ENCODE data around the gene AEN. TPM values are rescaled to one million over a fixed set of nuclear protein-coding genes. Genes with fewer than 3 reads are reported as not detected.

Gene AEN
- total and polyA plus RNA-seq, 2 donors (not counting 3 experiments of a cell fraction or from before 2014, with no cell fraction given): 34.2 to 35.6 TPM

DNA sequence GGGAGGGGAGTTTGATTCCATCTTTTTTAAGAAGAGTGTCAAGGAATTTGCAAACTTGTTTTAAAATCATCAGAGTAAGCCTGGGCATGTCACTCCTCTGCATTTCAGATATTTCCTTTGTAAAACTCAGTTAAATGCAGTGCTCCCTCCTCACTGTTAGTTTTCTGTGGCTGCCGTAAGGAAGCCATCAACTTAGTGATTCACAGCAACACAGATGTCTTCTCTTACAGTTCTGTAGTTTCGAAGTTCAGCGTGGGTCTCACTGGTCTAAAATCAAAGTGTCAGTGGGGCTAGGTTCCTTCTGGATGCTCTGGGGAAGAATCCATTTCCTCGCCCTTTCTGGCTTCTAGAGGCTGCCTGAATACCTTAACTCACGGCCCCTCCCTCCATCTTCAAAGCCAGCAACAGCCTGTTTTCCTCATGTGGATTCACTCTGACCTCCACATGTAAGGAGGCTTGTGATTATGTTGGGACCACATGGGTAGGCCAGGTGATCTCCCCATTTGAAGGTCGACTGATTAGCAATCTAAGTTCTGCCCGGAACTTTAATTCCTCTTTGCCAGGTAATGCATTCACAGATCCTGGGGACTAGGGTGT, 30.1 kb downstream of the AEN start:
- H3K9me3 ChIP-seq (replicated peaks; ENCODE audit: control insufficient read depth, insufficient read depth, low read length): no peaks in the 10 kb centered on the region
- no peak overlapping the region for H3K9ac ChIP-seq (replicated peaks; ENCODE audit: extremely low read depth, insufficient read depth, low read length)
- no peaks in the 10 kb centered on the region for H3K36me3 ChIP-seq (ENCODE audit: control insufficient read depth in 2 of 2, extremely low read depth in 1 of 2, insufficient read depth in 2 of 2, low read length in 2 of 2)
- intact Hi-C loops (cut with micrococcal nuclease) (no loop called here), dilution Hi-C loops (cut with MboI; ENCODE audit: extremely low pct_ligation_motif_present, low sequenced_read_pairs) (no loop called here)
- DNase-seq (ENCODE audit: low read depth, low spot score) (no peak), FAIRE-seq (no peak)
- peaks cover 35% of the 10 kb centered on the region for H3K4me1 ChIP-seq (ENCODE audit: control insufficient read depth, extremely low read depth, insufficient read depth, low read length)
- H3K9me1 ChIP-seq (replicated peaks; ENCODE audit: control insufficient read depth, extremely low read depth, insufficient read depth, low read length): no peaks in the 10 kb centered on the region
- ChIA-PET CTCF (no interaction called here), POLR2A (no interaction called here)
- H2AFZ ChIP-seq (ENCODE audit: low read depth, low read length): no peak overlapping the region
- BruUV-seq (replicated peaks): no TSS peak
- no peak overlapping the region for H3K27ac ChIP-seq (ENCODE audit: insufficient read depth, low read depth, low read length)
- no peak for TF ChIP-seq GATA2 (IDR thresholded peaks at IDR 0.05; ENCODE audit: insufficient read depth, insufficient read length, low read depth, low read length)
- TF ChIP-seq, protein P1, sequence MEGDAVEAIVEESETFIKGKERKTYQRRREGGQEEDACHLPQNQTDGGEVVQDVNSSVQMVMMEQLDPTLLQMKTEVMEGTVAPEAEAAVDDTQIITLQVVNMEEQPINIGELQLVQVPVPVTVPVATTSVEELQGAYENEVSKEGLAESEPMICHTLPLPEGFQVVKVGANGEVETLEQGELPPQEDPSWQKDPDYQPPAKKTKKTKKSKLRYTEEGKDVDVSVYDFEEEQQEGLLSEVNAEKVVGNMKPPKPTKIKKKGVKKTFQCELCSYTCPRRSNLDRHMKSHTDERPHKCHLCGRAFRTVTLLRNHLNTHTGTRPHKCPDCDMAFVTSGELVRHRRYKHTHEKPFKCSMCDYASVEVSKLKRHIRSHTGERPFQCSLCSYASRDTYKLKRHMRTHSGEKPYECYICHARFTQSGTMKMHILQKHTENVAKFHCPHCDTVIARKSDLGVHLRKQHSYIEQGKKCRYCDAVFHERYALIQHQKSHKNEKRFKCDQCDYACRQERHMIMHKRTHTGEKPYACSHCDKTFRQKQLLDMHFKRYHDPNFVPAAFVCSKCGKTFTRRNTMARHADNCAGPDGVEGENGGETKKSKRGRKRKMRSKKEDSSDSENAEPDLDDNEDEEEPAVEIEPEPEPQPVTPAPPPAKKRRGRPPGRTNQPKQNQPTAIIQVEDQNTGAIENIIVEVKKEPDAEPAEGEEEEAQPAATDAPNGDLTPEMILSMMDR (IDR thresholded peaks at IDR 0.05; ENCODE audit: extremely low read depth in 1 of 2, insufficient read depth in 1 of 2, low read depth in 1 of 2, low read length in 2 of 2): no peak
- TF ChIP-seq, protein P2, sequence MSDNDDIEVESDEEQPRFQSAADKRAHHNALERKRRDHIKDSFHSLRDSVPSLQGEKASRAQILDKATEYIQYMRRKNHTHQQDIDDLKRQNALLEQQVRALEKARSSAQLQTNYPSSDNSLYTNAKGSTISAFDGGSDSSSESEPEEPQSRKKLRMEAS (IDR thresholded peaks at IDR 0.05; ENCODE audit: insufficient read depth, insufficient read length): no peak
- no peak for TF ChIP-seq FOS (IDR thresholded peaks at IDR 0.05; ENCODE audit: borderline replicate concordance, insufficient read depth, low read length)
- TF ChIP-seq POLR2AphosphoS5 (IDR thresholded peaks at IDR 0.05; ENCODE audit: insufficient read depth, low read depth, low read length): no peak
- no peak for TF ChIP-seq EZH2 (IDR thresholded peaks at IDR 0.05; ENCODE audit: borderline replicate concordance, low read depth, low read length, severe bottlenecking)
- no peak for TF ChIP-seq JUN (IDR thresholded peaks at IDR 0.05; ENCODE audit: borderline replicate concordance, insufficient read depth, insufficient read length, low read depth)
- no peak for TF ChIP-seq MYC (IDR thresholded peaks at IDR 0.05; ENCODE audit: low read depth, low read length)
- TF ChIP-seq POLR2A (IDR thresholded peaks at IDR 0.05; ENCODE audit: low read depth, low read length): no peak
- H3K79me2 ChIP-seq (ENCODE audit: control insufficient read depth, insufficient read depth, low read length): no peaks in the 10 kb centered on the region
- no peaks in the 10 kb centered on the region for H4K20me1 ChIP-seq (replicated peaks; ENCODE audit: control insufficient read depth, extremely low read depth, insufficient read depth, low read length)
- H3K27me3 ChIP-seq (ENCODE audit: control insufficient read depth in 2 of 2, insufficient read depth in 2 of 2, low read length in 2 of 2): no peaks in the 10 kb centered on the region
- H3K4me3 ChIP-seq (replicated peaks in 1 of 3; ENCODE audit: insufficient read depth in 1 of 3, low read depth in 1 of 3, low read length in 3 of 3): no peak overlapping the region
- H3K4me2 ChIP-seq (ENCODE audit: insufficient read depth, low read length): no peak overlapping the region
